SU-DHL-6 (cell line): ENCODE data around the gene ACTR6.

Source experiments
- H2AFZ ChIP-seq: fragments of 200-600 bp; sonication (generic); 2 replicates; pipeline ENCODE4 v1.6.1; 2014; ENCODE audit warnings: low read depth, mild to moderate bottlenecking, moderate library complexity, mixed read lengths, antibody characterized with exemption, low read length; ENCODE audit not compliant: severe bottlenecking
- H3F3A ChIP-seq: fragments of 200-600 bp; shearing (Covaris generic); 2 replicates; pipeline ENCODE4 v1.6.0; 2016; ENCODE audit warnings: antibody characterized with exemption, mild to moderate bottlenecking; ENCODE audit not compliant: insufficient read depth
- H3K27ac ChIP-seq: fragments of 200-600 bp; sonication (generic); 2 replicates; pipeline ENCODE4 v1.5.1; 2016; ENCODE audit warnings: low read depth, mild to moderate bottlenecking, low read length, moderate library complexity, mixed read lengths
- H3K27me3 ChIP-seq: fragments of 200-600 bp; sonication (generic), shearing (Covaris generic); 2 replicates; pipeline ENCODE4 v1.6.0; 2014; ENCODE audit warnings: mild to moderate bottlenecking, low read length
- H3K36me3 ChIP-seq: fragments of 200-600 bp; sonication (generic); 2 replicates; pipeline ENCODE4 v1.6.1; 2014; ENCODE audit warnings: mild to moderate bottlenecking, low read length, mixed read lengths
- H3K4me2 ChIP-seq: fragments of 300-600, 200-600 bp; shearing (Covaris generic), sonication (generic); 2 replicates; pipeline ENCODE4 v1.6.0; 2014; ENCODE audit warnings: low read length, low read depth, mild to moderate bottlenecking; ENCODE audit not compliant: poor library complexity, severe bottlenecking
- H3K4me3 ChIP-seq: fragments of 200-600 bp; sonication (generic); 2 replicates; pipeline ENCODE4 v1.5.1; 2014; ENCODE audit warnings: antibody characterized with exemption, low read length, mild to moderate bottlenecking, mixed read lengths; ENCODE audit not compliant: insufficient read depth, poor library complexity, severe bottlenecking
- H3K79me2 ChIP-seq: fragments of 200-600 bp; sonication (generic); 2 replicates; pipeline ENCODE4 v1.6.1; 2014; ENCODE audit warnings: mild to moderate bottlenecking, low read length, moderate library complexity; ENCODE audit not compliant: insufficient read depth
- H3K9ac ChIP-seq: fragments of 200-600 bp; sonication (generic); 2 replicates; pipeline ENCODE4 v1.7.0; 2014; ENCODE audit warnings: mild to moderate bottlenecking, low read length
- H3K9me2 ChIP-seq: fragments of 200-600 bp; sonication (generic); replicated peaks from 2 replicates; pipeline ENCODE4 v1.6.1; 2014; ENCODE audit warnings: low read length; ENCODE audit not compliant: insufficient read depth
- H3K9me3 ChIP-seq: fragments of 200-600 bp; sonication (generic); 2 replicates; pipeline ENCODE4 v1.6.1; 2014; ENCODE audit warnings: low read length, mixed read lengths; ENCODE audit not compliant: insufficient read depth
- H4K20me1 ChIP-seq: fragments of 200-600 bp; sonication (generic); 2 replicates; pipeline ENCODE4 v1.6.1; 2014; ENCODE audit warnings: low read depth, mild to moderate bottlenecking, antibody characterized with exemption, low read length, moderate library complexity, mixed read lengths
- CTCF ChIP-seq: fragments of 200-600 bp; sonication (generic); IDR thresholded peaks from one replicate; pipeline ENCODE4 v1.5.1; 2017; ENCODE audit warnings: antibody characterized with exemption, mild to moderate bottlenecking, low read length, moderate library complexity; ENCODE audit not compliant: insufficient read depth, poor library complexity, severe bottlenecking
- EZH2phosphoT487 ChIP-seq: fragments of 200-600 bp; sonication (generic), shearing (Covaris generic); conservative IDR thresholded peaks from 2 replicates; pipeline ENCODE4 v1.6.1; 2018; ENCODE audit warnings: mild to moderate bottlenecking, antibody characterized with exemption, low read length, moderate library complexity, mixed read lengths

Gene ACTR6

GRCh38 chr12:100234591-100235304 lies 34.1 kb downstream of the ACTR6 start:
- H3K4me2 ChIP-seq = no peak overlapping the region
- no peak overlapping the region for H3K9ac ChIP-seq
- H2AFZ ChIP-seq = no peak overlapping the region
- H3K79me2 ChIP-seq = no peaks in the 10 kb centered on the region
- H4K20me1 ChIP-seq = no peaks in the 10 kb centered on the region
- H3K9me2 ChIP-seq = no peaks in the 10 kb centered on the region
- no peak overlapping the region for H3K4me3 ChIP-seq
- H3K36me3 ChIP-seq = no peaks in the 10 kb centered on the region
- H3K27ac ChIP-seq = no peak overlapping the region
- no peaks in the 10 kb centered on the region for H3F3A ChIP-seq
- H3K27me3 ChIP-seq = no peaks in the 10 kb centered on the region
- no peaks in the 10 kb centered on the region for H3K9me3 ChIP-seq
- TF ChIP-seq CTCF (peak; percentile 62), EZH2phosphoT487 (no peak)

- H3K9me2 ChIP-seq = no peaks in the 10 kb centered on the region
- no peaks in the 10 kb centered on the region for H4K20me1 ChIP-seq
- H3K9ac ChIP-seq = no peak overlapping the region
- no peaks in the 10 kb centered on the region for H3K36me3 ChIP-seq
- TF ChIP-seq CTCF (no peak), EZH2phosphoT487 (no peak)
- H3K27ac ChIP-seq = no peak overlapping the region
- no peak overlapping the region for H2AFZ ChIP-seq
- no peaks in the 10 kb centered on the region for H3K9me3 ChIP-seq
- no peaks in the 10 kb centered on the region for H3F3A ChIP-seq
- H3K4me2 ChIP-seq = no peak overlapping the region
- no peaks in the 10 kb centered on the region for H3K79me2 ChIP-seq
- no peak overlapping the region for H3K4me3 ChIP-seq
- no peaks in the 10 kb centered on the region for H3K27me3 ChIP-seq
Measured at GRCh38 chr12:100238801-100239200, 38.2 kb downstream of the ACTR6 start.

GRCh38 chr12:100239589-100239988 lies 39.0 kb downstream of the ACTR6 start:
- TF ChIP-seq CTCF (no peak), EZH2phosphoT487 (no peak)
- Histone ChIP-seq H3K79me2 (no peaks in the 10 kb centered on the region), H3K4me2 (no peak overlapping the region)

More at GRCh38 chr12:100239589-100239988, 39.0 kb downstream of the ACTR6 start:
- H3F3A ChIP-seq = no peaks in the 10 kb centered on the region
- H3K27me3 ChIP-seq = no peaks in the 10 kb centered on the region
- H3K9ac ChIP-seq = no peak overlapping the region
- H4K20me1 ChIP-seq = no peaks in the 10 kb centered on the region
- no peaks in the 10 kb centered on the region for H3K36me3 ChIP-seq
- no peak overlapping the region for H2AFZ ChIP-seq
- no peaks in the 10 kb centered on the region for H3K9me2 ChIP-seq
- H3K4me3 ChIP-seq = no peak overlapping the region
- H3K27ac ChIP-seq = no peak overlapping the region
- H3K9me3 ChIP-seq = no peaks in the 10 kb centered on the region
